Dermis microvascular lymphatic vessel endothelial cell (primary cell): Measurements from ENCODE around the gene IAPP. TPM values are rescaled to one million over a fixed set of nuclear protein-coding genes. Genes with fewer than 3 reads are reported as not detected.
"Not testable (repeated sequence)": the region's sequence is repeated elsewhere in the genome, so short reads cannot be mapped to it uniquely, and the experiment has no call there.

Experiments used
- DNase-seq, 2 donors: peaks; one replicate each; pipeline versions ENCODE4 v3.0.0 to v3.0.0-alpha.2; 2010; ENCODE audit warnings: low read depth in 2 of 2
- total RNA-seq: library from RNA; depleted of rRNA; stranded (reverse); fragments of >200 nt; gene quantifications from 2 replicates; pipeline ENCODE4 v1.2.1, GENCODE V29; 2014

Gene IAPP
- not detected in 2 replicates for total RNA-seq

- no peak for DNase-seq
Observed at GRCh38 chr12:21372602-21373001, at the start of gene IAPP. IAPP (plus strand) TSS chr12:21372902; CDS start chr12:21373352, 450 bp downstream.

- no peak for DNase-seq
Observed at GRCh38 chr12:21323736-21324135, 49.0 kb upstream of the IAPP start.

- no peak for DNase-seq
Observed at GRCh38 chr12:21324551-21324950, 48.2 kb upstream of the IAPP start.

- no peak for DNase-seq
Observed at GRCh38 chr12:21328578-21328977, 44.1 kb upstream of the IAPP start.

GRCh38 chr12:21330682-21331253 lies 41.9 kb upstream of the IAPP start:
- peak in 1 of 2 donors; percentile 22 for DNase-seq

- DNase-seq, result peak in 1 of 2 donors; percentile 1
Observed at GRCh38 chr12:21334771-21335325, 37.9 kb upstream of the IAPP start, which contains the start of gene SLCO1A2. SLCO1A2 (minus strand) TSS chr12:21334917; CDS start chr12:21334647, 270 bp downstream.

GRCh38 chr12:21336656-21337055 lies 36.0 kb upstream of the IAPP start:
- DNase-seq, result no peak

GRCh38 chr12:21337453-21337852 lies 35.2 kb upstream of the IAPP start:
- DNase-seq, result no peak

GRCh38 chr12:21337959-21338744 lies 34.5 kb upstream of the IAPP start:
- no peak for DNase-seq

- no peak for DNase-seq
Observed at GRCh38 chr12:21339921-21340320, 32.8 kb upstream of the IAPP start.

GRCh38 chr12:21340403-21340802 lies 32.3 kb upstream of the IAPP start:
- DNase-seq, result no peak

- DNase-seq, result no peak
Observed at GRCh38 chr12:21341769-21342168, 30.9 kb upstream of the IAPP start.

GRCh38 chr12:21343636-21344035 lies 29.1 kb upstream of the IAPP start:
- no peak for DNase-seq

GRCh38 chr12:21346542-21347205 lies 26.0 kb upstream of the IAPP start:
- no peak for DNase-seq

- DNase-seq, result no peak
Observed at GRCh38 chr12:21350975-21351374, 21.7 kb upstream of the IAPP start.

GRCh38 chr12:21353487-21353886 lies 19.2 kb upstream of the IAPP start:
- no peak for DNase-seq

- DNase-seq, result no peak
Observed at GRCh38 chr12:21353948-21354347, 18.8 kb upstream of the IAPP start.

- DNase-seq, result no peak
Observed at GRCh38 chr12:21354641-21355040, 18.1 kb upstream of the IAPP start.

- not testable (repeated sequence) for DNase-seq
Observed at GRCh38 chr12:21360632-21361031, 12.1 kb upstream of the IAPP start.

GRCh38 chr12:21369141-21369980 lies 3.3 kb upstream of the IAPP start:
- peak in 1 of 2 donors; percentile 39 for DNase-seq

GRCh38 chr12:21370845-21371449 lies 1.8 kb upstream of the IAPP start:
- DNase-seq, result no peak
